ENCODE results near the gene NOTUM. TPM values are rescaled to one million over a fixed set of nuclear protein-coding genes. Genes with fewer than 3 reads are reported as not detected.

The NOTUM gene
- total RNA-seq, 1 experiment from 2014 or later: not detected

DNA sequence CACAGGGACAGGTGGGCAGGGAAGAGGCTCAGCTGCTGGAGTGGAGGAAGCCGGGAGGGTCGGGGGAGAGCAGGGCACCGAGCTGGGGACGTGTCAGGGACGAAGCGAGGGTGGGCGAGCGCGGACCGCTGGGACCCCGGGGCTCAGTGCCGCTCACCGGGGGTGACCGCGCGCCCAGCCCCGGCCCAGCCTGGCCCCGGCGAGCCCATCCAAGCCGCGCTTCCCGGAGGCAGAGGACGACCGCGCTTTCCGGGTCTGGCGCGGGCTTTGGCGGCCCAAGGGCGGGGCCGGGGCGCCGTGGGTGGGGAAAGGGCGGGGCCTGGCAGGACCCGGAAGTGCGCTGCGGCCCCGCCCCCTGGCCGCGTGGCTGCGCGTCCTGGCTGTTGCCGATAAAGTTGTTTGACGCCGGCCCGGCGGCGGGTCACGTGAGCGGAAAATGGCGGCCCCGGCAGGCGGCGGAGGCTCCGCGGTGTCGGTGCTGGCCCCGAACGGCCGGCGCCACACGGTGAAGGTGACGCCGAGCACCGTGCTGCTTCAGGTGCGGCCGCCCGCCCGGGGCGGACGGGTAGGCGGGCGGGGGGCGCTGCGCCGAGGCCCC lies 16.3 kb upstream of the NOTUM start, which contains the start of gene ASPSCR1:
Gene ASPSCR1, plus strand, starts transcription at position 419 of the 598 bp plus-strand sequence. Its CDS starts 18 bp downstream, at position 437.
- Histone ChIP-seq H3K4me3 (ENCODE audit: low read length) (peak within 1 kb of the TSS; percentile 97), H3K27me3 (ENCODE audit: low read length) (no peaks in the 10 kb centered on the region), H3K79me2 (ENCODE audit: low read length) (peaks cover 15% of the 10 kb centered on the region), H3K9ac (ENCODE audit: low read length) (peak within 1 kb of the TSS; percentile 86), H3K9me2 (replicated peaks; ENCODE audit: low read length) (no peaks in the 10 kb centered on the region), H2AFZ (ENCODE audit: low read length) (peak within 1 kb of the TSS; percentile 96), H3K4me1 (ENCODE audit: insufficient read depth, low read length) (peaks cover 13% of the 10 kb centered on the region), H3F3A (ENCODE audit: low read length, unreplicated experiment) (no peaks in the 10 kb centered on the region), H3K9me3 (ENCODE audit: low read length) (peaks cover 4% of the 10 kb centered on the region; the same call in 1 of the 2 replicates), H3K4me2 (ENCODE audit: low read length) (peak within 1 kb of the TSS; percentile 96), H3K27ac (ENCODE audit: low read length) (peak within 1 kb of the TSS; percentile 69), H4K20me1 (ENCODE audit: low read length) (no peaks in the 10 kb centered on the region), H3K36me3 (ENCODE audit: low read depth, low read length) (no peaks in the 10 kb centered on the region)
- ATAC-seq: peak; percentile 84
- ChIA-PET POLR2A (ENCODE audit: unreplicated experiment) (no interaction called here), CTCF (no interaction called here)
- intact Hi-C loops (cut with micrococcal nuclease): no loop called here
- DNase-seq: peak; percentile 92
- no peak for TF ChIP-seq EZH2 (IDR thresholded peaks at IDR 0.05; ENCODE audit: low read length, unreplicated experiment)
- TF ChIP-seq, protein P1, sequence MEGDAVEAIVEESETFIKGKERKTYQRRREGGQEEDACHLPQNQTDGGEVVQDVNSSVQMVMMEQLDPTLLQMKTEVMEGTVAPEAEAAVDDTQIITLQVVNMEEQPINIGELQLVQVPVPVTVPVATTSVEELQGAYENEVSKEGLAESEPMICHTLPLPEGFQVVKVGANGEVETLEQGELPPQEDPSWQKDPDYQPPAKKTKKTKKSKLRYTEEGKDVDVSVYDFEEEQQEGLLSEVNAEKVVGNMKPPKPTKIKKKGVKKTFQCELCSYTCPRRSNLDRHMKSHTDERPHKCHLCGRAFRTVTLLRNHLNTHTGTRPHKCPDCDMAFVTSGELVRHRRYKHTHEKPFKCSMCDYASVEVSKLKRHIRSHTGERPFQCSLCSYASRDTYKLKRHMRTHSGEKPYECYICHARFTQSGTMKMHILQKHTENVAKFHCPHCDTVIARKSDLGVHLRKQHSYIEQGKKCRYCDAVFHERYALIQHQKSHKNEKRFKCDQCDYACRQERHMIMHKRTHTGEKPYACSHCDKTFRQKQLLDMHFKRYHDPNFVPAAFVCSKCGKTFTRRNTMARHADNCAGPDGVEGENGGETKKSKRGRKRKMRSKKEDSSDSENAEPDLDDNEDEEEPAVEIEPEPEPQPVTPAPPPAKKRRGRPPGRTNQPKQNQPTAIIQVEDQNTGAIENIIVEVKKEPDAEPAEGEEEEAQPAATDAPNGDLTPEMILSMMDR (conservative IDR thresholded peaks at IDR 0.05; ENCODE audit: low read depth, low read length): no peak
- TF ChIP-seq EZH2phosphoT487 (IDR thresholded peaks at IDR 0.05; ENCODE audit: borderline replicate concordance, low read length): no peak
- BruUV-seq (replicated peaks): no TSS peak

DNA sequence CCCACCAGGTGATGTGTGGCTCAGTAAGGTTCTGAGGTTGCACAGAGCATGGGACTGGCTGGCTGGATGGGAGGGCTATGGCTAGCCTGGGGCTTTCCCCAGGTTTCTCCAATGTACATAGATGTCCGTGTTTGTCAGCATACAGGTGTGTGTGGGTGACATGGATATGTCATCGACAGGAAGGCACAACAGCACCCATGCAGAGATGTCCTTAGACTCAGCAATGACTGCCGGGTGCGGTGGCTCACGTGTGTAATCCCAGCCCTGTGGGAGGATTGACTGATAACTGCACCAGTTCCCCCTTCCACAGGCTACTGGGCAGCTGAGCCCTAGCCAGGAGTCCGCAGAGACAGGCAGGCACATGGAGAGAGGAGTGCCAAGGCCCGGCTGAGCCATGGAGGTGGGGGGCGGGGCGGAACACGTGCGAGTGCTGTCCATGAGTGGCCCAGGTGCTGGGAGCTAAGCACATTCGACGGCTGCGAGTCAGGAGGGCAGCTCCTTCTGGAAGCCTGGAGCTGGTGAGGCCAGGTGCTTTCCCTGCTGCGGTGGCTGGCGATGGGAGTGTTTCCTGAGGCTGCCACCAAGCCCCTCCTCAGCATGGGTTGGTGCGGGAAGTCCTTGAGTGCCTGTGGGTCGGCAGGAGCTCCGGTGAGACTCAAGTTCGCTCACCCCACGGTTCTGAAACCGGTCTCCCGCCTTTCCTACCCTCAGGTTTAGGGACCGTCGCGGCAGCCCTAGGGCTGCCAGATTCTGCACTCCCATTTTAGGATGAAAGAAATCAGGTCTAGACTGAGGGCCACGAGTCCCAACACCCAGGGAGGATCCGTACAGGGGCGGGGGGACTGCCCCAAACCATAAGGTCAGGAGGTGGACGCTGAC lies 15.6 kb upstream of the NOTUM start:
- peak overlapping the region; percentile 96 for H2AFZ ChIP-seq (ENCODE audit: low read length)
- H3K27ac ChIP-seq (ENCODE audit: low read length): peak overlapping the region; percentile 69
- POLR2A ChIA-PET (ENCODE audit: unreplicated experiment): no interaction called here
- H3K79me2 ChIP-seq (ENCODE audit: low read length): peaks cover 15% of the 10 kb centered on the region
- intact Hi-C loops (cut with micrococcal nuclease): no loop called here
- H3K9me3 ChIP-seq (ENCODE audit: low read length): peaks cover 4% of the 10 kb centered on the region; the same call in 1 of the 2 replicates
- BruUV-seq (replicated peaks): TSS peak; percentile 76
- DNase-seq: peak; percentile 23
- peaks cover 13% of the 10 kb centered on the region for H3K4me1 ChIP-seq (ENCODE audit: insufficient read depth, low read length)
- H3K36me3 ChIP-seq (ENCODE audit: low read depth, low read length): no peaks in the 10 kb centered on the region
- no peaks in the 10 kb centered on the region for H3K27me3 ChIP-seq (ENCODE audit: low read length)
- ATAC-seq: peak; percentile 15
- H3K9ac ChIP-seq (ENCODE audit: low read length): peak overlapping the region; percentile 86
- no peaks in the 10 kb centered on the region for H3F3A ChIP-seq (ENCODE audit: low read length, unreplicated experiment)
- no peaks in the 10 kb centered on the region for H4K20me1 ChIP-seq (ENCODE audit: low read length)
- CTCF ChIA-PET: no interaction called here
- H3K4me2 ChIP-seq (ENCODE audit: low read length): peak overlapping the region; percentile 96
- no peaks in the 10 kb centered on the region for H3K9me2 ChIP-seq (replicated peaks; ENCODE audit: low read length)
- H3K4me3 ChIP-seq (ENCODE audit: low read length): peak overlapping the region; percentile 97
- TF ChIP-seq, protein P1 (conservative IDR thresholded peaks at IDR 0.05; ENCODE audit: low read depth, low read length): no peak
- TF ChIP-seq EZH2 (IDR thresholded peaks at IDR 0.05; ENCODE audit: low read length, unreplicated experiment) (no peak), EZH2phosphoT487 (IDR thresholded peaks at IDR 0.05; ENCODE audit: borderline replicate concordance, low read length) (no peak)
